ENCODE measurements around the gene NOP10. TPM values are rescaled to one million over a fixed set of nuclear protein-coding genes. Genes with fewer than 3 reads are reported as not detected.

NOP10 gene
- total RNA-seq, 1 donor from 2014 or later = 116 TPM

DNA sequence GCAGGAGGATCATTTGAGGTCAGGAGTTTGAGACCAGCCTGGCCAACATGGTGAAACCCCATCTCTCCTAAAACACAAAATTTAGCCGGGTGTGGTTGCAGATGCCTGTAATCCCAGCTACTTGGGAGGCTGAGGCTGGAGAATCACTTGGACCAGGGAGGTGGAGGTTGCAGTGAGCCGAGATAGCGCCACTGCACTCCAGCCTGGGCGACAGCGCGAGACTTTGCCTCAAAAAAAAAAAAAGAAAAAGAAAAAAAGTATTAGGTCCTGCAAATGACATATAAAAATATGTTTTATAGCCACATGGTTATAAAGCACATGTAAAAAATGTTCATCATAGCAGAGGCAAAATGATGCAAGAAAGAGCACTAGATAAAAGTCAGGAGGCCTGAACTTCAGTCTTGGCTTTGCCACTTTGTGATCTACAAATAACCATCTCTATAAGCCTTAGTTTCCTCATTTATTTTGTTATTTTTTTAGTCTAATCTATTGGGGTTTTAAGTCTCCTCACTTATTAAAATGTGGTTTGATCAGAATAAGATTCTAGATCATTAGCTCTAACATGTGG lies 10.3 kb downstream of the NOP10 start:
- no peak for DNase-seq (ENCODE audit: low spot score)

DNA sequence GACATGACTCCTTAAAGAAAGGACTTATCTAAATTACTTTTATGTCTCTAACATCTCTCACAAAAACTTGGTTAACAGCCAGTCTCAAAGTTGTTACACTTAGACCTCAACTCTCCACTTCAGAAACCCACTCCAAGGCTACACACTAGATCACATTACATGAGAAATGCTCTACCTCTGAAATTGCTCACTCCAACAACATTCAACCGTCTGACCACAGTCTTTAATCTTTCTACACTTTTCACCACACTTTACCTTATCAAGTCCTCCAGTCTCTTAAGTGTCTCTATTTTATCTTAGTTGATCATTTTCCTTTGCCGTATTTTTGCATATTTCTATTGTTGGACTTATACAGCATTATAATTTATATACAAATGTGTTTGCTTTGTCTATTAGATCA lies 11.1 kb downstream of the NOP10 start:
- no peak for DNase-seq (ENCODE audit: low spot score)

DNA sequence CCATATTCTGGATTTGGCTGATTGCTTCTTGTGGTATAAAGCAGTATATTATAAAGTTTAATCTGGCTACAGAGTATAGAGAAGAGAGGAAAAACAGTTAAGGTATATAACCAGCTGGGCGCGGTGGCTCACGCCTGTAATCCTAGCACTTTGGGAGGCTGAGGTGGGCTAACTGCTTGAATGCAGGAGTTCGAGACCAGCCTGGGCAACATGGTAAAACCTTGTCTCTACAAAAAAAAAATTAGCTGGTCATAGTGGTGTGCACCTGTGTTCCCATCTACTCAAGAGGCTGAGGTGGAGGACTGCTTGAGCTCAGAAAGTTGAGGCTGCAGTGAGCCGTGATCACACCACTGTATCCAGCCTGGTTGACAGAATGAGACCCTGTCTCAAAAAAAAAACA lies 12.7 kb downstream of the NOP10 start:
- no peak for DNase-seq (ENCODE audit: low spot score)

DNA sequence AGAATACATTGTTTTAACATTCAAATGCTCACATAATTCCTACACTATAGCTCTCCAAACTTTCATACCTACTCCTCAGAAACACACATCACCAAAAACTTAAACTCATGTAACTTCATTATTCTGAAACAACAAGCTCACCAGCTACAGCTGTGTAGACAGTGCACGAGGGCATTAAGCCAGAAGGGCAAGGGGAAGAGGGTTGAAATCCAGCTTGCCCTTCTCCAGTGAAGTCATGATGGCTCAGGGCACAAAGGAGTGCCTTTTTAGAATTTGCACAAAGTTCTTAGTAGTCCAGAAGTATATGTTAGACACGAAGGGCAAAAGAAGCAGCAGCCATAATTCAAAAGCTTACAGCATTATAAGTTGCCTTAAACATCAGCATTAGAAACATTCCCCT lies 13.9 kb downstream of the NOP10 start:
- no peak for DNase-seq (ENCODE audit: low spot score)

DNA sequence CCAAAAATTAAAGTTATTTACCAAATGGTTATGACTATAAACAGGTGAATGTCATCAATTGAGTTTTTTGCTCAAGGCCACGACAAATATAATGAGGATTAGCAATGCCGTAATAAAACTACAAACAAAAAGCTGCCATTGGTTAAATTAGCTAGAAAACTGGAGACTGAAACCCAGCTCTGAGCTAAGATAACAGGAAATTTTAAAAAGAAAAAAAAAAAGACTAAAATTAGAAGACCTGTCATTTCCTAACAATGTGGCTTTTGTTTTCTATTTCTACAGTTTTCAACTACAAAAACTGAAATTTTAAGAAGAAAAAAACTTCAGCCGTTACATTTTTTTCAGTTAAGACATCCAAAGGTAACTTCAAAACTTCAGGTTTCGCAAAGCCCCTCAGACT lies 15.0 kb downstream of the NOP10 start:
- no peak for DNase-seq (ENCODE audit: low spot score)

DNA sequence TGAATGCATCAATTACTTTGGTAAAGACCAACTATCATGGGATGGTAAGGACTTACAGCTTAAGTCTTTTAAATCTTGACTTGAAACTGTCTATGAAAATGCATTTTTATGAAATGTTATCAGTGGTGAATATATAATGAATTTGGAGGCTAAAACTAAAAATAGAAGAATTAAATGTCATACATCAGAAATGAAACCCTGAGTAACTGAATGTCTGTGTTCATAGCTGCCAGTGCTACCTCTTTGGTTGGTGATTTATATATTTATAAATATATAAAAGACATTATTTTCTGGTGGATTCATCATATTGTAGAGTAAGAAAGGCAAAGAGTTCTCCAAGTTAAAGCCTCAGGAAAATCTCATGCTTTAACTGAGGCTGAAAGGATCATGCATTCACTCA lies 17.6 kb downstream of the NOP10 start:
- DNase-seq (ENCODE audit: low spot score) = no peak

DNA sequence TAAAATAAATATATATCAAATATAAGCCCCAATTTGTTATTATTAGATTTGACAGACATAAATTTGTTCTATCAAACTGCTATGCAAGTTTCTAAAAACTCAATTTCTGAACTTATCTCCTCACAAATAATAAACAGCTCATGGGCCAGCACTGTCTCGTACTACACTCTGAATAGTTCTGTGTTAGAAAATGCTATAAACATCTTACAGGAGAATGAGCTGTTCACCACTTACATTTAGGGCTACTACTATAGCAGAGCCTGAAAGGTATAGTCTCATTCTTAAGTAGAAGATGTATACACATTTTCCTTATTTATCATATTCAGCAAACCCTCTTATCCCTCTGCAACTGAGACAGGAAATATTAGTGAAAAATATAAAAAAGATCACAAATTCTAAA lies 18.0 kb downstream of the NOP10 start:
- no peak for DNase-seq (ENCODE audit: low spot score)

DNA sequence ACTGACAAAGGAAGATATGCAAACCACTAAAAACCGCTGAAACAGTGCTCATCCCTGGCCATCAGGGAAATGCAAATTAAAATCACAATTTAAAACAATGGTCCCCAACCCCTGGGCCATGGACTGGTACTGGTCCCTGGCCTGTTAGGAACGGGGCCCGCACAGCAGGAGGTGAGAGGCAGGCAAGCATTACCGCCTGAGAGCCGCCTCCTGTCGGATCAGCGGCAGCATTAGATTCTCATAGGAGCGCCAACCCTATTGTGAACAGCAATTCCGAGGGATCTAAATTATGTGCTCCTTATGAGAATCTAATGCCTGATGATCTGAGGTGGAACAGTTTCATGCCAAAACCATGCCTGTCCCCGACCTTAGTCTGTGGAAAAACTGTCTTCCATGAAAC lies 19.7 kb downstream of the NOP10 start:
- no peak for DNase-seq (ENCODE audit: low spot score)

DNA sequence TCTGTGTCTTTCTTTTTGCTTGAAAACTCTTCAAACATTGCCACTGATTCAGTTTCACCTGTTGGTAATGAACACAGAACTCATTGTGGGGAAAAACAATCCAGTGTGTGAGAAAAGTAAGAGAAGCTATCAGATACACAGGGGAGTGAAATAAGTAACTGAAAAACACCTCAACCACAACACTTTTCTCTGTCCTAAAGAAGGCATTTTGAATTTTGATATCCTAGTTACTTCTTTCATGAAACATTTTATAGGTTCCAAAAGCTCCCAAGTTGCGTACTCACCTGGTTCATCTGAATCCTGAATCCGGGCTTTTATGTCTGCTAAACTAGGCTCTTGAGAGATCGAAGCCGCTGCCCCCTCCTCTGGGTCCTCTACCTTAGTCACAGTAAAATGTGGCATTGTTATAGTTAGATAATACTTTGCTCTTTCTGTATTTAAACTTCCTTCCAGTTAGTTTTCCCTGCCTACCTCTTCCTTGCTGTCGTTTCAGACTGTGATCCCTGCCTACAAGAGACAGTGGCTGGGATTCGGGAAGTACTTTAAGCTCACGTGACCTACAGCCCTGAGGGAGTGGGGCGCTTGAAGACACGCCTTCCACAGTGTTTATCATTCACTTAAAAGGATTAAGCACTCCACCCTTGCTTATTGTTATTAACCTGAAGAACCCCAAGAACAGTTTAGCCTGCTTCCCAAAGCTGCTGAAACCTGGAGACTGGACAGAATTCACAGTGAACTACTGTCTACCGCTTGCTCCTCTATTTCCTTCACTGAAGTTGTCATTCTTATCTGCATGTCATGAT lies 24.5 kb downstream of the NOP10 start:
- DNase-seq (ENCODE audit: low spot score) = peak; percentile 75

DNA sequence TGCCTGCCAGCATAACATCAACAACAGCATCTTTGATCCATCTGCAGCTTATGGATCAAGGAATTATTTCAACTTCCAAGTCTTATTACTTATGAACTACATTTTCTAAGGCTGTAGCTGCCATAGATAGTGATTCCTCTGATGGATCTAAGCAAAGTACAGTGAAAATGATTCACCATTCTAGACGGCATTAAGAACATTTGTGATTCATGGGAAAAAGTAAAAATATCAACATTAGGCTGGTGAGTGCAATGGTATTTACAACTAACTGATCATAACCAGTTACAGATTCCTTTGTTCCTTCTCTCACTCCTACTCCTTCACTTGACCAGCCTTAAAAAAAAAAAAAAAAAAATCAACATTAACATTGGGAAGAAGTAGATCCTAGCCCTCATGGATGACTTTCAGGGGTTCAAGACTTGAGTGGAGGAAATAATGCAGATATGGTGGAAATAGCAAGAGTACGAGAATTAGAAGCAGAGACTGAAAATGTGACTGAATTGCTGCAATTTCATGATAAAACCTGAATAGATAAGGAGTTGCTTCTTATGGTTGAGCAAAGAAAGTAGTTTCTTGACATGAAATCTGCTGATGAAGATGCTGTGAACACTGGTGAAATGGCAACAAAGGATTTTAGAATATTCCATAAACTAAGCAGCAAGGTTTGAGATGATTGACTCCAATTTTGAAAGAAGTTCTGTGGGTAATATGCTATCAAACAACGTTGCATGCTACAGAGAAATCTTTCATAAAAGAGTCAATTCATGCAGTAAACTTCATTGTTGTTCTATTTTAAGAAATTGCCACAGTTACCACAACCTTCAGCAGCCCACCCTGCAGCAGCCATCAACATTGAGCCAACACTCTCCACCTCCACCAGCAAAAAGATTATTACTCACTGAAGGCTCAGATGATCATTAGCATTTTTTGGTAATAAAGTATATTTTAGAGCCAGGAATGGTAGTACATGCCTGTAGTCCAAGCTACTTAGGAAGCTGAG lies 28.1 kb downstream of the NOP10 start:
- DNase-seq (ENCODE audit: low spot score) = no peak

DNA sequence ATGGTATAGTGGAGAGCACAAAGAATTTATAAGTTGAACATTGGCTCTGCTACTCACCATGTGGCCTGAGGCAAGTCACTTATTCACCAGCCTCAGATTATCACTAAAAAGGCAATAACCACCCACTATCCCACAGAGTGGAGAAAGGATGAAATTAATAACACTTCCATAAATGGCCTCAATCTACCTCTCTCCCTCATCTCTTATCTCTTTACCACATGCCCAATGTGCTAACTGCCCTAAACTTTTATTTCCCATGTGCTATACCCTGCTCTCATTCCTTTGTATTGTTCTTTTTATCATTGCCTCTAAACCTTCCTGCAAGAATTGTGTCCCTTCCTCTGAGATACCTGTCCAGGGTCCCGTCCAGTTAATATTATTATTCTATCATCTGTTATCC lies 31.4 kb downstream of the NOP10 start:
- no peak for DNase-seq (ENCODE audit: low spot score)

DNA sequence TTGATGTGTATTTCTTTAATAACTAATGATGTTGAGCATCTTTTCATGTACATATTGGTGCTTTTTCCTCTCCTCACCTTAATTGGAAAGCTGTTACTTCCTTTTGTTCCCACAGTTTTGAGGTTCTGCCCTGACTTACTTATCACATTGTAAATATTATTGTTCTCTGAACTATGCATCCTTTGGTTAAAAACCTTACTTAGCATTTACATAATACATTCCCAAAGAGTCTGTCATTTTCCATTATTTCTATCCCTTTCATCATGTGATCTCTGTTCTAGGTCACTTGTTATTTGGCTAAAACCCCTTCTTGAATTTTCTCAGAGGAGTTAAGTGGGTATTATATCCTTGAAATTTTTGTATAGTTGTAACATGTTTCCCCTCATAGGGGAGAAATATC lies 38.3 kb downstream of the NOP10 start:
- DNase-seq (ENCODE audit: low spot score) = no peak

DNA sequence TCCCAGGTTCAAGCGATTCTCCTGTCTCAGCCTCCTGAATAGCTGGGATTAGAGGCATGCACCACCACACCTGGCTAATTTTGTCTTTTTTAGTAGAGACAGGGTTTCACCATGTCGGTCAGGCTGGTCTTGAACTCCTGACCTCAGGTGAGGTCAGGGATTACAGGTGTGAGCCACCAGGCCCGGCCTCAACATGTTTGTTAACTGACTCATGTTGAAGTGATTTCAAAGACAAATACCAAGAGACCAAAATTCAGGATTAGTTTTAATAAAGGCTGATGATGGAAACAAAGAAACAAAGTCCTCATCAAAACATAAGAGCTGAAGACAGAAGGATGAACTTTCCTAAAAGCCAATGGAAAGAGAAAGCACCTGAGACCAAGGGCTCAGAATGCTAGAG lies 41.9 kb downstream of the NOP10 start:
- no peak for DNase-seq (ENCODE audit: low spot score)

DNA sequence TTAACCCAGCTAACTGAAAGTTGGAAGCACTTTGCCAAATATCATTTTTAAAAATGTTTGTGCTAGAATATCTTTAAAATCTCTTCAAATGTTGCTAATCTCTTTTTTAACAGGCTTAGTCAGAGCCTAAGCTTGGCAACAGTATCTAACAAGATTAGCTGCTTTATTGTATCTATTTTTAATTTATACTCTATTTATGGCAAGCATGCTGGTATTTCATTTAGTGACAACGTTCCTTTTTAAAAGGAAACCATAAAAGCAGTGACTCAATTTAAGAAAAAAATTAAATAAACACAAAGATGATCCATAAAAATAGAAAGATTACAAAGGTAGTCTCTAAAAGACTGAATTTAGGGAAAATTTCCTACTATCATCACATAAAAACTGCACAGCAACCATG lies 45.9 kb downstream of the NOP10 start:
- no peak for DNase-seq (ENCODE audit: low spot score)

DNA sequence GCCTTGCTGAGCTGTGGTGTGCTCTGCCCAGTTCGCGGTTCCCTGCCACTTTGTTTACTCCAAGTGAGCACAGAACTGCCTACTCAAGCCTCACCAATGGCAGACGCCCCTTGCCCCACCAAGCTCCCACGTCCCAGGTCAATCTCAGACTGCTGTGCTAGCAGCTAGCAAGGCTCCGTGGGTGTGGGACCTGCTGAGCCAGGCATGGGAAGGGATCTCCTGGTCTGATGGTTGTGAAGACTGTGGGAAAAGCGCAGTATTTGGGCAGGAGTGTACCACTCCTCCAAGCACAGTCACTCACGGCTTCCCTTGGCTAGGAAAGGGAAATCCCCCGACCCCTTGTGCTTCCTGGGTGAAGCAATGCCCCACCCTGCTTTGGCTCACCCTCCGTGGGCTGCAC lies 50.3 kb downstream of the NOP10 start:
- DNase-seq (ENCODE audit: low spot score) = no peak

Other genes starting within 250 kb of the NOP10 start
- 65.5 TPM for gene EMC7, start 241.3 kb downstream of the NOP10 start, total RNA-seq
- gene PGBD4, start 241.1 kb downstream of the NOP10 start, total RNA-seq = 1.2 TPM
- gene KATNBL1, start 133.0 kb downstream of the NOP10 start, total RNA-seq = 30.4 TPM
- 96.5 TPM for gene EMC4, start 118.1 kb downstream of the NOP10 start, total RNA-seq
- gene SLC12A6, start 5.4 kb downstream of the NOP10 start, total RNA-seq = 18.3 TPM
- not detected for gene NUTM1, start 179 bp upstream of the NOP10 start, total RNA-seq
- 97.9 TPM for gene LPCAT4, start 24.1 kb upstream of the NOP10 start, total RNA-seq
- 47.3 TPM for gene GOLGA8A, start 94.7 kb upstream of the NOP10 start, total RNA-seq
- 47.2 TPM for gene GOLGA8B, start 240.5 kb upstream of the NOP10 start, total RNA-seq

Measured in mucosa of gallbladder (tissue), 1 donor.